Upper lobe of right lung (tissue), 1 donor: ENCODE results near the gene ABLIM3. TPM values are rescaled to one million over a fixed set of nuclear protein-coding genes. Genes with fewer than 3 reads are reported as not detected.

Source experiments
- ATAC-seq: fragments of 200-7000 bp; cut with Tn5 transposase; one replicate; pipeline ENCODE4 v1.9.1; 2020; ENCODE audit warnings: mild to moderate bottlenecking, moderate library complexity
- DNase-seq: peaks from one replicate; pipeline ENCODE4 v3.0.0-alpha.2; 2020
- H3K27ac ChIP-seq: fragments of 200-600 bp; one replicate; pipeline ENCODE4 v1.8.0; 2022
- H3K27me3 ChIP-seq: fragments of 200-600 bp; one replicate; pipeline ENCODE4 v1.8.0; 2022; ENCODE audit warnings: mild to moderate bottlenecking
- H3K36me3 ChIP-seq: fragments of 200-600 bp; one replicate; pipeline ENCODE4 v1.8.0; 2022
- H3K4me1 ChIP-seq: fragments of 200-600 bp; one replicate; pipeline ENCODE4 v1.8.0; 2022
- H3K4me3 ChIP-seq: fragments of 200-600 bp; one replicate; pipeline ENCODE4 v1.8.0; 2022; ENCODE audit warnings: mild to moderate bottlenecking
- H3K9me3 ChIP-seq: fragments of 200-600 bp; one replicate; pipeline ENCODE4 v1.8.0; 2022
- CTCF ChIP-seq: fragments of 200-600 bp; IDR thresholded peaks from one replicate; pipeline ENCODE4 v1.8.0; 2022; ENCODE audit warnings: antibody characterized with exemption
- intact Hi-C: fragments of 100-400 bp; cut with DNase I; formaldehyde crosslinking; loops from one replicate; pipeline ENCODE4 v1.11.0; 2022
- total RNA-seq: library from RNA; stranded (reverse); fragmentation: NEBNext Ultra II Directional; extraction: Animal tissue kit (Norgen Biotek cat#: 25700); gene quantifications from one replicate; pipeline ENCODE4 v1.2.1, GENCODE V29; 2021
- donor health status: DM: no; HTN: yes; CAD: no; lungs with severe emphysema.

The ABLIM3 gene
- total RNA-seq, 1 donor from 2014 or later, result 31.9 TPM

GRCh38 chr5:149273237-149273636, 131.9 kb downstream of the ABLIM3 start:
- H3K36me3 ChIP-seq, result no peaks in the 10 kb centered on the region
- intact Hi-C loops, result no loop called here
- DNase-seq (no peak), ATAC-seq (no peak)
- H3K4me3 ChIP-seq, result peak overlapping the region; percentile 63
- H3K27ac ChIP-seq, result peak overlapping the region; percentile 42
- TF ChIP-seq CTCF, result no peak
- H3K4me1 ChIP-seq, result peaks cover 14% of the 10 kb centered on the region
- peaks cover 7% of the 10 kb centered on the region for H3K9me3 ChIP-seq
- H3K27me3 ChIP-seq, result peaks cover 6% of the 10 kb centered on the region

- ATAC-seq, result no peak
- no peaks in the 10 kb centered on the region for H3K36me3 ChIP-seq
- H3K27me3 ChIP-seq, result peaks cover 6% of the 10 kb centered on the region
- no peak overlapping the region for H3K27ac ChIP-seq
- intact Hi-C loops, result no loop called here
- TF ChIP-seq CTCF, result no peak
- H3K4me3 ChIP-seq, result peak overlapping the region; percentile 63
- H3K9me3 ChIP-seq, result no peaks in the 10 kb centered on the region
- no peak for DNase-seq
- peaks cover 18% of the 10 kb centered on the region for H3K4me1 ChIP-seq
Measured at GRCh38 chr5:149273950-149274349, 132.7 kb downstream of the ABLIM3 start.

- Histone ChIP-seq H3K4me3 (no peak overlapping the region), H3K36me3 (no peaks in the 10 kb centered on the region), H3K27ac (no peak overlapping the region), H3K4me1 (peaks cover 18% of the 10 kb centered on the region), H3K27me3 (peaks cover 6% of the 10 kb centered on the region), H3K9me3 (no peaks in the 10 kb centered on the region)
- no peak for DNase-seq
- no peak for TF ChIP-seq CTCF
- ATAC-seq, result no peak
- intact Hi-C loops, result no loop called here
Measured at GRCh38 chr5:149274939-149275338, 133.6 kb downstream of the ABLIM3 start.

- peak overlapping the region; percentile 24 for H3K27ac ChIP-seq
- DNase-seq (no peak), ATAC-seq (peak; percentile 43)
- no peak overlapping the region for H3K4me3 ChIP-seq
- H3K27me3 ChIP-seq, result peaks cover 6% of the 10 kb centered on the region
- H3K9me3 ChIP-seq, result no peaks in the 10 kb centered on the region
- no peak for TF ChIP-seq CTCF
- H3K4me1 ChIP-seq, result peaks cover 13% of the 10 kb centered on the region
- intact Hi-C loops, result no loop called here
- H3K36me3 ChIP-seq, result no peaks in the 10 kb centered on the region
Measured at GRCh38 chr5:149277801-149278200, 136.5 kb downstream of the ABLIM3 start.

GRCh38 chr5:149278451-149279210, 137.3 kb downstream of the ABLIM3 start:
- H3K4me1 ChIP-seq, result peaks cover 11% of the 10 kb centered on the region
- H3K4me3 ChIP-seq, result no peak overlapping the region
- no peak for DNase-seq
- H3K27ac ChIP-seq, result peak overlapping the region; percentile 24
- TF ChIP-seq CTCF, result no peak
- intact Hi-C loops, result no loop called here
- no peaks in the 10 kb centered on the region for H3K36me3 ChIP-seq
- no peaks in the 10 kb centered on the region for H3K9me3 ChIP-seq
- no peaks in the 10 kb centered on the region for H3K27me3 ChIP-seq
- peak; percentile 78 for ATAC-seq
